Heart left ventricle (tissue), 16 donors: ENCODE measurements around the gene INF2. TPM values are rescaled to one million over a fixed set of nuclear protein-coding genes. Genes with fewer than 3 reads are reported as not detected.

Experiments
- ATAC-seq, 4 donors: fragments of 200-7000 bp; cut with Tn5 transposase; one replicate each; pipeline ENCODE4 v1.9.1; 2020 to 2022; ENCODE audit warnings: moderate library complexity in 4 of 4, mild to moderate bottlenecking in 3 of 4, moderate number of reproducible peaks in 1 of 4
- DNase-seq, 5 donors: peaks; one replicate each; pipeline ENCODE4 v3.0.0-alpha.2; 2020
- H3K27ac ChIP-seq, 12 donors: fragments of 200-600 bp; sonication (generic) in 4 of 12; one replicate each; pipeline versions ENCODE4 v1.5.0 to v1.8.0; 2016 to 2022; ENCODE audit warnings: mild to moderate bottlenecking in 2 of 12
- H3K27me3 ChIP-seq, 9 donors: fragments of 200-600 bp; sonication (generic) in 2 of 9; one replicate each; pipeline versions ENCODE4 v1.5.1 to v1.8.0; 2016 to 2022; ENCODE audit warnings: mild to moderate bottlenecking in 3 of 9
- H3K36me3 ChIP-seq, 9 donors: fragments of 200-600 bp; sonication (generic) in 2 of 9; one replicate each; pipeline versions ENCODE4 v1.5.0 to v1.8.0; 2018 to 2022; ENCODE audit warnings: mild to moderate bottlenecking in 2 of 9
- H3K4me1 ChIP-seq, 12 donors: fragments of 200-600 bp; sonication (generic) in 4 of 12; one replicate each; pipeline versions ENCODE4 v1.5.0 to v1.8.0; 2016 to 2022; ENCODE audit warnings: mild to moderate bottlenecking in 3 of 12
- H3K4me3 ChIP-seq, 12 donors: fragments of 200-600 bp; sonication (generic) in 4 of 12; one replicate each; pipeline versions ENCODE4 v1.5.0 to v1.8.0; 2017 to 2022; ENCODE audit warnings: mild to moderate bottlenecking in 9 of 12, moderate library complexity in 4 of 12
- H3K9me3 ChIP-seq, 12 donors: fragments of 200-600 bp; sonication (generic) in 4 of 12; one replicate each; pipeline versions ENCODE4 v1.5.0 to v1.8.0; 2016 to 2022; ENCODE audit warnings: mild to moderate bottlenecking in 1 of 12
- CTCF ChIP-seq, 12 donors: fragments of 200-600 bp; sonication (generic) in 4 of 12; IDR thresholded peaks; one replicate each; pipeline versions ENCODE4 v1.5.0 to v1.8.0; 2018 to 2022; ENCODE audit warnings: antibody characterized with exemption in 12 of 12, mild to moderate bottlenecking in 5 of 12
- POLR2A ChIP-seq, 2 donors: fragments of 450-650 bp; IDR thresholded peaks; one replicate each; pipeline ENCODE4 v1.6.1; 2017; ENCODE audit warnings: antibody characterized with exemption in 2 of 2, mild to moderate bottlenecking in 2 of 2, moderate library complexity in 2 of 2
- WGBS, 4 donors: extraction: QIAGEN DNeasy Blood & Tissue Kit in 2 of 4; methylation state at CpG; one replicate each; pipeline versions ENCODE4 v1.1.5 to v1.1.7; 2013 to 2018; 5-methylcytosine and 5-hydroxymethylcytosine counted together
- intact Hi-C, 10 donors: fragments of 100-400 bp; cut with DNase I; formaldehyde crosslinking; loops; one replicate each; pipeline versions ENCODE4 v1.11.1 to v1.14.2; 2022
- polyA plus RNA-seq, 2 donors: library from polyadenylated mRNA; stranded (reverse); fragments of 200-250 nt; gene quantifications; one replicate each; pipeline ENCODE4 v1.2.3, GENCODE V29; 2013
- total RNA-seq, 9 donors: library from RNA; depleted of rRNA in 2 of 9; stranded (reverse); fragments of >200 nt in 2 of 9; fragmentation: NEBNext Ultra II Directional in 3 of 9; extraction: Animal tissue kit (Norgen Biotek cat#: 25700) in 3 of 9; gene quantifications; one replicate each; pipeline versions ENCODE4 v1.1.0 to v1.2.4, GENCODE V29; 2016 to 2023
- donor health status: ischemic (EF 13 %, LVEDD 7.1; RV severe dilation, severe dysfunction).
- donor health status: healthy with polysubstance abuse.
- donor health status: DM: no; HTN: yes; CAD: no.
- donor health status: DM: no; HTN: no; CAD: no.
- donor health status: ischemic (EF 25% LVEDD 6.9; RV normal size, moderate dysfunction).
- donor health status: ischemic (EF 25% LVEDD 5.7; RV mildly dilated, moderate dysfunction).
- donor health status: healthy.
- donor health status: DM: yes; HTN: yes; CAD: no.
- donor health status: ischemic (EF 35%, LVEDD 5.7; RV mildly dilated, moderate dysfunction).
- donor health status: nonischemic (EF 11% LVEDD 7.7; RV severe dilation, severe dysfunction).
- donor health status: DM: yes; HTN: yes; CAD: no.
- donor health status: PGD.
- donor health status: ischemic (EF 29% LVEDD 5.4; RV normal size, mild dysfunction).
- donor health status: nonischemic (EF 23%, LVEDD 6.1; RV moderate dilation, normal function).

INF2 gene
- total and polyA plus RNA-seq, 11 donors = 26.0 to 58.9 (median 28.8) TPM

- peak overlapping the region in 1 of 12 donors; percentile 23 for H3K27ac ChIP-seq
- H3K4me1 ChIP-seq = peaks cover 0 to 18% (median 12%) of the 10 kb centered on the region in 12 donors
- no peak for TF ChIP-seq CTCF (IDR thresholded peaks at IDR 0.05)
- TF ChIP-seq POLR2A (IDR thresholded peaks at IDR 0.05) = no peak
- WGBS, 4 donors = 87 to 94% (median 89%) methylated on average over 29 of the region's 29 CpGs
- peak in 3 of 5 donors; percentile 22 to 48 (median 33) for DNase-seq
- H3K9me3 ChIP-seq = no peaks in the 10 kb centered on the region
- intact Hi-C loops = no loop called here
- no peak overlapping the region for H3K4me3 ChIP-seq
- H3K36me3 ChIP-seq = peaks cover 0 to 65% (median 54%) of the 10 kb centered on the region in 9 donors
- no peak for ATAC-seq
- H3K27me3 ChIP-seq = no peaks in the 10 kb centered on the region
These were observed 51.8 kb downstream of the INF2 start for GRCh38 chr14:104741108-104741802.

- no peak for ATAC-seq
- intact Hi-C loops = no loop called here
- Histone ChIP-seq H3K9me3 (no peaks in the 10 kb centered on the region), H3K27me3 (no peaks in the 10 kb centered on the region), H3K36me3 (peaks cover 0 to 70% (median 59%) of the 10 kb centered on the region in 9 donors), H3K4me1 (peaks cover 0 to 17% (median 7%) of the 10 kb centered on the region in 12 donors), H3K4me3 (no peak overlapping the region), H3K27ac (no peak overlapping the region)
- 91 to 94% (median 92%) methylated on average over 12 to 23 of the region's 23 CpGs for WGBS, 4 donors
- peak in 3 of 5 donors; percentile 22 to 48 (median 22) for DNase-seq
- no peak for TF ChIP-seq CTCF (IDR thresholded peaks at IDR 0.05)
- no peak for TF ChIP-seq POLR2A (IDR thresholded peaks at IDR 0.05)
These were observed 52.4 kb downstream of the INF2 start for GRCh38 chr14:104741803-104742251.

- H3K27me3 ChIP-seq = no peaks in the 10 kb centered on the region
- no peaks in the 10 kb centered on the region for H3K9me3 ChIP-seq
- no peak overlapping the region for H3K27ac ChIP-seq
- H3K4me3 ChIP-seq = no peak overlapping the region
- WGBS, 4 donors = 87 to 90% (median 89%) methylated on average over 27 to 32 of the region's 32 CpGs
- ATAC-seq (no peak), DNase-seq (peak in 3 of 5 donors; percentile 21 to 46 (median 25))
- intact Hi-C loops = no loop called here
- peaks cover 0 to 77% (median 55%) of the 10 kb centered on the region in 9 donors for H3K36me3 ChIP-seq
- TF ChIP-seq CTCF (IDR thresholded peaks at IDR 0.05) (no peak), POLR2A (IDR thresholded peaks at IDR 0.05) (no peak)
- H3K4me1 ChIP-seq = peaks cover 0 to 11% (median 0%) of the 10 kb centered on the region in 12 donors
These were observed 53.4 kb downstream of the INF2 start for GRCh38 chr14:104742586-104743455.
